HepG2 (cell line): Measurements from ENCODE around the gene SLC29A1. TPM values are rescaled to one million over a fixed set of nuclear protein-coding genes. Genes with fewer than 3 reads are reported as not detected.

Experiments
- ATAC-seq: fragments of 200-7000 bp; cut with Tn5 transposase; 3 replicates; pipeline ENCODE4 v1.9.1; 2020; ENCODE audit warnings: mild to moderate bottlenecking, moderate library complexity
- BruUV-seq: library from RNA; stranded (reverse); fragments of 400-500 nt; replicated peaks from 2 replicates; lab custom pipeline; 2021; lab: Mats Ljungman, UMichigan
- CTCF ChIA-PET: fragments of 300-600 bp; formaldehyde crosslinking; extraction: SDS; loops from one replicate; lab custom pipeline; 2021; ENCODE audit warnings: low total read pairs, inconsistent platforms, low intra/inter-chr PET ratio; lab: Yijun Ruan, JAX
- POLR2A ChIA-PET: fragments of 350-600 bp; sonication (Branson Sonifier 250); formaldehyde crosslinking; loops from one replicate; lab custom pipeline; 2020; ENCODE audit warnings: antibody characterized with exemption, inconsistent platforms; lab: Yijun Ruan, JAX
- DNase-seq: peaks from one replicate; pipeline ENCODE4 v3.0.0-alpha.2; 2015; ENCODE audit warnings: low spot score
- FAIRE-seq: peaks from 3 replicates; lab custom pipeline; 2011; peaks lifted over from hg19 to GRCh38; lab: Jason Lieb, UNC
- H2AFZ ChIP-seq: one replicate; pipeline ENCODE4 v1.6.1; 2011; ENCODE audit warnings: low read length, inconsistent platforms
- H3K27ac ChIP-seq: fragments of 300-600 bp; 3 replicates; pipeline ENCODE4 v1.8.0; 2011; ENCODE audit warnings: mixed run types, mild to moderate bottlenecking, mixed read lengths, low read length, inconsistent platforms; ENCODE audit not compliant: insufficient read depth; ENCODE audit errors: extremely low read length
- H3K27me3 ChIP-seq, 2 experiments: fragments of 200-600 bp in 1 of 2; 2 replicates in 1 of 2; 3 replicates in 1 of 2; pipeline versions ENCODE4 v1.6.0 to v1.8.0; 2011; ENCODE audit warnings: low read length in 2 of 2, mild to moderate bottlenecking in 2 of 2, moderate library complexity in 2 of 2, inconsistent platforms in 1 of 2; ENCODE audit not compliant: insufficient read depth in 2 of 2, control insufficient read depth in 1 of 2
- H3K36me3 ChIP-seq, 2 experiments: fragments of 200-600 bp in 1 of 2; replicated peaks in 1 of 2; 2 replicates in 1 of 2; 3 replicates in 1 of 2; pipeline versions ENCODE4 v1.5.1 to v1.8.0; 2011; ENCODE audit warnings: low read length in 2 of 2, inconsistent platforms in 1 of 2; ENCODE audit not compliant: insufficient read depth in 2 of 2, control insufficient read depth in 1 of 2
- H3K4me1 ChIP-seq: 2 replicates; pipeline ENCODE4 v1.5.1; 2012; ENCODE audit warnings: low read length, inconsistent platforms; ENCODE audit not compliant: insufficient read depth
- H3K4me2 ChIP-seq: 2 replicates; pipeline ENCODE4 v1.6.0; 2011; ENCODE audit warnings: low read depth, low read length, inconsistent platforms
- H3K4me3 ChIP-seq, 3 experiments: fragments of 200-600 bp in 1 of 3; sonication (generic), shearing (Covaris generic) in 1 of 3; replicated peaks in 1 of 3; 2 replicates each; pipeline ENCODE4 v1.5.1; 2011 to 2016; ENCODE audit warnings: low read length in 3 of 3, inconsistent platforms in 2 of 3, low read depth in 2 of 3, mild to moderate bottlenecking in 2 of 3, control low read depth in 1 of 3, mixed read lengths in 1 of 3; ENCODE audit not compliant: insufficient read depth in 1 of 3
- H3K79me2 ChIP-seq: one replicate; pipeline ENCODE4 v1.6.1; 2011; ENCODE audit warnings: low read length, inconsistent platforms; ENCODE audit not compliant: insufficient read depth
- H3K9ac ChIP-seq: 2 replicates; pipeline ENCODE4 v1.6.0; 2011; ENCODE audit warnings: mild to moderate bottlenecking, low read depth, low read length, inconsistent platforms; ENCODE audit not compliant: insufficient read depth
- H3K9me3 ChIP-seq: 2 replicates; pipeline ENCODE4 v1.5.1; 2012; ENCODE audit warnings: mild to moderate bottlenecking, low read length
- H4K20me1 ChIP-seq: 2 replicates; pipeline ENCODE4 v1.6.0; 2011; ENCODE audit warnings: inconsistent platforms, mild to moderate bottlenecking, low read length, moderate library complexity; ENCODE audit not compliant: insufficient read depth
- BRCA1 ChIP-seq: sonication (generic); formaldehyde crosslinking; IDR thresholded peaks from 2 replicates; pipeline ENCODE4 v1.4.0; 2020; ENCODE audit warnings: missing genetic modification reagents
- DNMT3B ChIP-seq: conservative IDR thresholded peaks from 2 replicates; pipeline ENCODE4 v1.6.1; 2016; ENCODE audit warnings: missing biosample characterization, control low read depth
- HNF1B ChIP-seq: sonication (generic); formaldehyde crosslinking; IDR thresholded peaks from 2 replicates; pipeline ENCODE4 v1.5.1; 2020; ENCODE audit warnings: mild to moderate bottlenecking, moderate library complexity, missing genetic modification reagents
- HOXA9 ChIP-seq: sonication (generic); formaldehyde crosslinking; IDR thresholded peaks from 2 replicates; pipeline ENCODE4 v1.8.1; 2022; ENCODE audit warnings: missing genetic modification reagents, mild to moderate bottlenecking, moderate library complexity, borderline replicate concordance
- KLF13 ChIP-seq: sonication (generic); formaldehyde crosslinking; IDR thresholded peaks from 2 replicates; pipeline ENCODE4 v1.4.0; 2020; ENCODE audit warnings: mild to moderate bottlenecking, missing genetic modification reagents
- MEF2D ChIP-seq: sonication (generic); formaldehyde crosslinking; IDR thresholded peaks from 2 replicates; pipeline ENCODE4 v1.5.1; 2020; ENCODE audit warnings: mild to moderate bottlenecking, missing genetic modification reagents
- PRDM15 ChIP-seq: sonication (generic); formaldehyde crosslinking; IDR thresholded peaks from 2 replicates; pipeline ENCODE4 v1.4.0; 2020; ENCODE audit warnings: missing genetic modification reagents
- RFXAP ChIP-seq: sonication (generic); formaldehyde crosslinking; IDR thresholded peaks from 2 replicates; pipeline ENCODE4 v1.4.0; 2020; ENCODE audit warnings: missing genetic modification reagents, borderline replicate concordance
- SAFB2 ChIP-seq: sonication (generic); formaldehyde crosslinking; IDR thresholded peaks from 2 replicates; pipeline ENCODE4 v1.5.1; 2020; ENCODE audit warnings: missing genetic modification reagents, low read depth, mild to moderate bottlenecking, borderline replicate concordance
- SSRP1 ChIP-seq: IDR thresholded peaks from 2 replicates; pipeline ENCODE4 v1.6.1; 2016; ENCODE audit warnings: control low read depth
- TGIF2 ChIP-seq: IDR thresholded peaks from 2 replicates; pipeline ENCODE4 v1.6.1; 2016; ENCODE audit warnings: control low read depth, missing compliant biosample characterization
- ZBTB20 ChIP-seq: sonication (generic); formaldehyde crosslinking; IDR thresholded peaks from 2 replicates; pipeline ENCODE4 v1.8.1; 2023; ENCODE audit warnings: missing genetic modification reagents, low read depth, mild to moderate bottlenecking, borderline replicate concordance
- ZBTB38 ChIP-seq: sonication (generic); formaldehyde crosslinking; IDR thresholded peaks from 2 replicates; pipeline ENCODE4 v1.5.1; 2020; ENCODE audit warnings: mild to moderate bottlenecking, missing genetic modification reagents
- ZNF503 ChIP-seq: sonication (generic); formaldehyde crosslinking; IDR thresholded peaks from 2 replicates; pipeline ENCODE4 v1.4.0; 2020; ENCODE audit warnings: missing genetic modification reagents
- ZNF777 ChIP-seq: sonication (generic); formaldehyde crosslinking; IDR thresholded peaks from 2 replicates; pipeline ENCODE4 v1.4.0; 2020; ENCODE audit warnings: missing genetic modification reagents
- WGBS: methylation state at CpG from one replicate; pipeline ENCODE4 v1.1.6; 2017; ENCODE audit warnings: low lambda C conversion rate; 5-methylcytosine and 5-hydroxymethylcytosine counted together
- in situ Hi-C: cut with HindIII; loops from 2 replicates; pipeline ENCODE4 v1.10.0; 2017; ENCODE audit warnings: low pct_unique_long_range_greater_than_20kb; ENCODE audit not compliant: extremely low pct_ligation_motif_present
- intact Hi-C: fragments of 100-400 bp; cut with micrococcal nuclease; formaldehyde crosslinking; loops from one replicate; pipeline ENCODE4 v1.10.0; 2022; ENCODE audit not compliant: unreplicated experiment
- polyA plus RNA-seq, 8 experiments: library from polyadenylated mRNA; depleted of rRNA in 3 of 8; stranded (reverse) in 7 of 8; unstranded in 1 of 8; fragments of >200 nt; fragmentation: Illumina TruSeq in 4 of 8; extraction: Trizol in 4 of 8; gene quantifications; 2 replicates each; pipeline versions ENCODE4 v1.2.1 to v1.2.3, GENCODE V29; 2011 to 2016; ENCODE audit warnings: low read depth in 4 of 8, missing spikeins in 1 of 8, mixed read lengths in 1 of 8; ENCODE audit not compliant: insufficient read depth in 1 of 8
- total RNA-seq, 5 experiments: library from RNA; depleted of rRNA; stranded (reverse); fragments of >200 nt; fragmentation: Illumina TruSeq; extraction: Trizol; gene quantifications; 2 replicates each; pipeline ENCODE4 v1.2.3, GENCODE V29; 2016; ENCODE audit warnings: low read depth in 1 of 5

The SLC29A1 gene
- total and polyA plus RNA-seq, 2 of the 13 experiments (the other 11 are each of a cell fraction or from before 2014, with no cell fraction given) = 43.2 to 106 TPM

GRCh38 chr6:44222486-44223318 lies 693 bp upstream of the SLC29A1 start:
- H3K27ac ChIP-seq = no peak overlapping the region
- 48% methylated on average over 25 of the region's 26 CpGs for WGBS
- peak overlapping the region; percentile 92 for H3K4me2 ChIP-seq
- intact Hi-C loops = no loop called here
- no peak for FAIRE-seq
- peak overlapping the region; percentile 46 to 76 (median 54) for H3K4me3 ChIP-seq
- H3K36me3 ChIP-seq = no peaks in the 10 kb centered on the region
- peaks cover 17% of the 10 kb centered on the region for H3K79me2 ChIP-seq
- no peak overlapping the region for H2AFZ ChIP-seq
- H3K9me3 ChIP-seq = no peaks in the 10 kb centered on the region
- no peak for ATAC-seq
- H3K9ac ChIP-seq = peak overlapping the region; percentile 34; the same call in 1 of the 2 replicates
- POLR2A ChIA-PET = interaction anchor here (0.7 to 4.4 kb wide), 11 partner anchors 12 to 66 kb away, joined by 3 to 61 read pairs (median 7); partner anchors contain the start of genes HSP90AB1 and SLC35B2
- in situ Hi-C loops = loop anchor here (5.0 kb wide), 1 partner anchor 50 kb away; no protein-coding TSS in a partner anchor
- CTCF ChIA-PET = interaction anchor here (1.3 to 3.2 kb wide), 2 partner anchors 11 to 16 kb away, joined by 4 to 18 read pairs; no protein-coding TSS in a partner anchor
- BruUV-seq = no TSS peak
- no peaks in the 10 kb centered on the region for H4K20me1 ChIP-seq
- peaks cover 80% of the 10 kb centered on the region for H3K4me1 ChIP-seq
- no peak for DNase-seq
- H3K27me3 ChIP-seq = 0 out of 5 replicates have a peak, but pooled peaks cover 0 to 1% of the 10 kb centered on the region in 2 experiments
- 0 out of 2 replicates have a peak, but pooled peaks have one; percentile 26 for TF ChIP-seq KLF13
- TF ChIP-seq ZNF777 = no peak
- no peak for TF ChIP-seq HOXA9 (CRISPR knock-in tag)
- no peak for TF ChIP-seq PRDM15 (CRISPR knock-in tag)
- no peak for TF ChIP-seq MEF2D (CRISPR knock-in tag)
- peak; percentile 21; the same call in 1 of the 2 replicates for TF ChIP-seq HNF1B
- TF ChIP-seq ZBTB38 (CRISPR knock-in tag) = peak; percentile 75
- TF ChIP-seq ZBTB20 (CRISPR knock-in tag) = no peak
- no peak for TF ChIP-seq BRCA1 (CRISPR knock-in tag)
- no peak for TF ChIP-seq SSRP1 (CRISPR knock-in tag)
- TF ChIP-seq DNMT3B (CRISPR knock-in tag) = no peak
- TF ChIP-seq SAFB2 (CRISPR knock-in tag) = 0 out of 2 replicates have a peak, but pooled peaks have one; percentile 33
- TF ChIP-seq RFXAP (CRISPR knock-in tag) = no peak
- TF ChIP-seq TGIF2 = no peak
- TF ChIP-seq ZNF503 (CRISPR knock-in tag) = no peak
